Hepatocyte (in vitro differentiated cells): ENCODE measurements around the gene DAB1.

Experiments used
- CTCF ChIP-seq: fragments of 200-600 bp; sonication (generic); IDR thresholded peaks from 2 replicates; pipeline ENCODE4 v1.5.1; 2016; ENCODE audit warnings: antibody characterized with exemption, mild to moderate bottlenecking; ENCODE audit not compliant: poor library complexity
- EZH2 ChIP-seq: fragments of 200-600 bp; sonication (generic); IDR thresholded peaks from 2 replicates; pipeline ENCODE4 v1.6.1; 2016; ENCODE audit warnings: antibody characterized with exemption, mild to moderate bottlenecking, borderline replicate concordance
- EZH2phosphoT487 ChIP-seq: fragments of 200-600 bp; sonication (generic); IDR thresholded peaks from one replicate; pipeline ENCODE4 v1.6.1; 2018; ENCODE audit warnings: antibody characterized with exemption, mild to moderate bottlenecking, low read depth, moderate library complexity; ENCODE audit not compliant: unreplicated experiment, severe bottlenecking

- TF ChIP-seq CTCF = no peak
- no peak for TF ChIP-seq EZH2phosphoT487
- no peak for TF ChIP-seq EZH2
These were observed 265.3 kb downstream of the DAB1 start for GRCh38 chr1:57158604-57158998.
